IMR-90 (cell line): ENCODE results near the gene CPEB1. TPM values are rescaled to one million over a fixed set of nuclear protein-coding genes. Genes with fewer than 3 reads are reported as not detected.

Experiments
- ATAC-seq: fragments of 200-7000 bp; cut with Tn5 transposase; 2 replicates; pipeline ENCODE4 v1.9.1; 2020; ENCODE audit warnings: low read depth, mild to moderate bottlenecking, moderate library complexity
- BruUV-seq: library from RNA; stranded (reverse); fragments of 400-500 nt; replicated peaks from 2 replicates; lab custom pipeline; 2021; lab: Mats Ljungman, UMichigan
- CTCF ChIA-PET: fragments of 300-600 bp; formaldehyde crosslinking; extraction: SDS; loops from one replicate; lab custom pipeline; 2021; ENCODE audit warnings: antibody characterized with exemption; lab: Yijun Ruan, JAX
- POLR2A ChIA-PET: fragments of 300-600 bp; sonication (Branson Sonifier 250); formaldehyde crosslinking; loops from one replicate; lab custom pipeline; 2022; ENCODE audit warnings: antibody characterized with exemption; ENCODE audit not compliant: unreplicated experiment; lab: Charles Lee
- DNase-seq: peaks from one replicate; pipeline ENCODE4 v3.0.0; 2013
- H2AFZ ChIP-seq: replicated peaks from 2 replicates; pipeline ENCODE3; 2013; ENCODE audit warnings: low read length, mild to moderate bottlenecking; ENCODE audit not compliant: poor library complexity
- H2AK5ac ChIP-seq: 2 replicates; pipeline ENCODE4 v1.6.1; 2013; ENCODE audit warnings: low read depth, low read length, inconsistent platforms
- H2AK9ac ChIP-seq: replicated peaks from 2 replicates; pipeline ENCODE3; 2013; ENCODE audit warnings: mild to moderate bottlenecking, low read depth, low read length, moderate library complexity; ENCODE audit not compliant: poor library complexity
- H2BK120ac ChIP-seq: 2 replicates; pipeline ENCODE4 v1.6.1; 2013; ENCODE audit warnings: low read depth, low read length, inconsistent platforms
- H2BK15ac ChIP-seq: 3 replicates; pipeline ENCODE4 v1.6.1; 2013; ENCODE audit warnings: low read depth, low read length, inconsistent platforms
- H2BK20ac ChIP-seq: 2 replicates; pipeline ENCODE4 v1.6.1; 2013; ENCODE audit warnings: low read depth, mild to moderate bottlenecking, inconsistent platforms, low read length, moderate library complexity
- H2BK5ac ChIP-seq: 2 replicates; pipeline ENCODE4 v1.6.1; 2013; ENCODE audit warnings: mild to moderate bottlenecking, low read depth, low read length, inconsistent platforms; ENCODE audit not compliant: poor library complexity, severe bottlenecking
- H3K14ac ChIP-seq: replicated peaks from 2 replicates; pipeline ENCODE4 v1.6.1; 2013; ENCODE audit warnings: low read depth, low read length, inconsistent platforms
- H3K18ac ChIP-seq: 2 replicates; pipeline ENCODE4 v1.6.1; 2013; ENCODE audit warnings: low read depth, low read length, control low read depth
- H3K23ac ChIP-seq: 2 replicates; pipeline ENCODE4 v1.6.1; 2013; ENCODE audit warnings: low read depth, low read length, inconsistent platforms
- H3K27ac ChIP-seq: 2 replicates; pipeline ENCODE4 v1.5.1; 2013; ENCODE audit warnings: mild to moderate bottlenecking, control low read depth, low read length; ENCODE audit not compliant: insufficient read depth
- H3K27me3 ChIP-seq: 2 replicates; pipeline ENCODE4 v1.6.1; 2013; ENCODE audit warnings: low read length; ENCODE audit not compliant: control insufficient read depth, insufficient read depth
- H3K36me3 ChIP-seq: 2 replicates; pipeline ENCODE4 v1.6.1; 2013; ENCODE audit warnings: low read length, mixed read lengths; ENCODE audit not compliant: control insufficient read depth, insufficient read depth
- H3K4ac ChIP-seq: 2 replicates; pipeline ENCODE4 v1.6.1; 2013; ENCODE audit warnings: low read depth, low read length, inconsistent platforms
- H3K4me1 ChIP-seq: 2 replicates; pipeline ENCODE4 v1.6.1; 2013; ENCODE audit warnings: low read length, mixed read lengths; ENCODE audit not compliant: control insufficient read depth, insufficient read depth
- H3K4me2 ChIP-seq: 2 replicates; pipeline ENCODE4 v1.6.1; 2013; ENCODE audit warnings: low read depth, mild to moderate bottlenecking, control low read depth, low read length, moderate library complexity
- H3K4me3 ChIP-seq: 2 replicates; pipeline ENCODE4 v1.5.1; 2013; ENCODE audit warnings: low read depth, mild to moderate bottlenecking, control low read depth, low read length, moderate library complexity; ENCODE audit not compliant: insufficient read depth
- H3K56ac ChIP-seq: 2 replicates; pipeline ENCODE4 v1.6.1; 2013; ENCODE audit warnings: low read length, inconsistent platforms; ENCODE audit not compliant: insufficient read depth; ENCODE audit errors: extremely low read depth
- H3K79me1 ChIP-seq, 2 experiments: 2 replicates each; pipeline ENCODE4 v1.6.1; 2013; ENCODE audit warnings: low read length in 2 of 2, inconsistent platforms in 1 of 2, low read depth in 1 of 2
- H3K9ac ChIP-seq: 2 replicates; pipeline ENCODE4 v1.6.1; 2013; ENCODE audit warnings: low read depth, low read length, control low read depth
- H3K9me1 ChIP-seq: 2 replicates; pipeline ENCODE4 v1.6.1; 2013; ENCODE audit warnings: low read length, inconsistent platforms; ENCODE audit not compliant: insufficient read depth
- H3K9me3 ChIP-seq: 2 replicates; pipeline ENCODE4 v1.6.1; 2013; ENCODE audit warnings: low read length; ENCODE audit not compliant: control insufficient read depth, insufficient read depth
- H4K20me1 ChIP-seq: 2 replicates; pipeline ENCODE4 v1.6.1; 2013; ENCODE audit warnings: low read length, inconsistent platforms; ENCODE audit not compliant: insufficient read depth
- H4K5ac ChIP-seq: 2 replicates; pipeline ENCODE4 v1.6.1; 2013; ENCODE audit warnings: mild to moderate bottlenecking, low read depth, low read length, control low read depth
- H4K8ac ChIP-seq, 2 experiments: 2 replicates each; pipeline ENCODE4 v1.6.1; 2013; ENCODE audit warnings: low read depth in 2 of 2, low read length in 2 of 2, control low read depth in 1 of 2, inconsistent platforms in 1 of 2
- H4K91ac ChIP-seq: 2 replicates; pipeline ENCODE4 v1.6.1; 2013; ENCODE audit warnings: low read depth, low read length, inconsistent platforms; ENCODE audit not compliant: insufficient read depth
- CHD1 ChIP-seq: IDR thresholded peaks from 2 replicates; pipeline ENCODE4 v1.6.1; 2012; ENCODE audit warnings: low read depth, low read length, improper control_type of control experiment
- CTCF ChIP-seq: conservative IDR thresholded peaks from 2 replicates; pipeline ENCODE4 v1.5.1; 2012; ENCODE audit warnings: mild to moderate bottlenecking, low read depth, low read length, improper control_type of control experiment
- FOS ChIP-seq: fragments of 150-350 bp; IDR thresholded peaks from 2 replicates; pipeline ENCODE4 v1.6.1; 2016; ENCODE audit warnings: low read depth, low read length
- MAZ ChIP-seq: IDR thresholded peaks from 2 replicates; pipeline ENCODE4 v1.6.1; 2012; ENCODE audit warnings: low read depth, mild to moderate bottlenecking, low read length, improper control_type of control experiment, moderate library complexity, borderline replicate concordance
- RCOR1 ChIP-seq: IDR thresholded peaks from 2 replicates; pipeline ENCODE4 v1.6.1; 2012; ENCODE audit warnings: mild to moderate bottlenecking, low read length, improper control_type of control experiment; ENCODE audit not compliant: insufficient replicate concordance
- RFX5 ChIP-seq: IDR thresholded peaks from 2 replicates; pipeline ENCODE4 v1.8.0; 2012; ENCODE audit warnings: low read depth, mild to moderate bottlenecking, low read length, moderate library complexity
- SMC3 ChIP-seq: fragments of 150-350 bp; IDR thresholded peaks from 2 replicates; pipeline ENCODE4 v1.6.1; 2016; ENCODE audit warnings: low read depth, mild to moderate bottlenecking, antibody characterized with exemption, low read length, moderate library complexity
- USF2 ChIP-seq: fragments of 150-350 bp; IDR thresholded peaks from 2 replicates; pipeline ENCODE4 v1.6.1; 2017; ENCODE audit warnings: mild to moderate bottlenecking, antibody characterized with exemption, low read length, low read depth
- WGBS, 2 experiments: methylation state at CpG; one replicate each; pipeline versions ENCODE4 v1.1.5 to v1.1.7; 2013; ENCODE audit warnings: missing lambda C conversion rate in 2 of 2; ENCODE audit not compliant: insufficient read length in 1 of 2; ENCODE audit errors: extremely low coverage in 2 of 2; 5-methylcytosine and 5-hydroxymethylcytosine counted together
- dilution Hi-C: fragments of 300-500 bp; cut with HindIII; formaldehyde crosslinking; loops from one replicate; pipeline ENCODE4 v1.14.3; 2018; ENCODE audit warnings: low sequenced_read_pairs; ENCODE audit not compliant: unreplicated experiment
- in situ Hi-C: fragments of 300-500 bp; cut with MboI; formaldehyde crosslinking; loops from 3 replicates; pipeline ENCODE4 v1.14.3; 2019; ENCODE audit warnings: low sequenced_read_pairs, inconsistent platforms, mixed read lengths
- intact Hi-C: fragments of 100-400 bp; cut with micrococcal nuclease; formaldehyde crosslinking; loops from 2 replicates; pipeline ENCODE4 v1.10.0; 2022
- polyA plus RNA-seq, 3 experiments: library from polyadenylated mRNA; depleted of rRNA; stranded (reverse); fragments of >200 nt; gene quantifications; 2 replicates each; pipeline ENCODE4 v1.2.3, GENCODE V29; 2012; ENCODE audit warnings: low replicate concordance in 1 of 3
- total RNA-seq: library from RNA; depleted of rRNA; stranded (reverse); fragments of >200 nt; gene quantifications from 2 replicates; pipeline ENCODE4 v1.2.3, GENCODE V29; 2012

Gene CPEB1
- total and polyA plus RNA-seq, 2 of the 4 experiments (the other 2 are of a cell fraction): 8.9 to 12.5 TPM

- Histone ChIP-seq H3K4me1 (peaks cover 6% of the 10 kb centered on the region), H3K79me1 (peaks cover 7 to 8% of the 10 kb centered on the region in 2 experiments), H4K5ac (no peak overlapping the region), H3K36me3 (no peaks in the 10 kb centered on the region), H2BK120ac (no peak overlapping the region), H3K23ac (no peak overlapping the region), H2BK20ac (no peak overlapping the region), H3K9ac (no peak overlapping the region), H3K27me3 (no peaks in the 10 kb centered on the region), H3K56ac (no peak overlapping the region), H3K9me1 (no peaks in the 10 kb centered on the region; the same call in 1 of the 2 replicates), H2AK9ac (no peak overlapping the region), H2BK15ac (no peak overlapping the region), H3K14ac (no peak overlapping the region), H4K91ac (no peak overlapping the region), H2BK5ac (no peak overlapping the region), H3K4me3 (no peak overlapping the region), H3K9me3 (no peaks in the 10 kb centered on the region), H3K27ac (no peak overlapping the region), H4K8ac (no peak overlapping the region), H3K4me2 (no peak overlapping the region), H4K20me1 (no peaks in the 10 kb centered on the region), H3K18ac (no peak overlapping the region), H2AFZ (no peak overlapping the region), H3K4ac (no peak overlapping the region), H2AK5ac (no peak overlapping the region)
- DNase-seq (no peak), ATAC-seq (no peak)
- ChIA-PET POLR2A (no interaction called here), CTCF (interaction anchor here (0.6 kb wide), 1 partner anchor 98 kb away, joined by 3 read pairs; no protein-coding TSS in a partner anchor)
- intact Hi-C loops (loop anchor here (10.0 kb wide), 1 partner anchor 159 kb away; the partner anchor contains the start of gene AP3B2), dilution Hi-C loops (no loop called here), in situ Hi-C loops (no loop called here)
- no peak for TF ChIP-seq USF2
- no peak for TF ChIP-seq RFX5
- no peak for TF ChIP-seq RCOR1
- no peak for TF ChIP-seq CTCF
- no peak for TF ChIP-seq SMC3
- no peak for TF ChIP-seq CHD1
- TF ChIP-seq MAZ: no peak
- TF ChIP-seq FOS: no peak
- no TSS peak for BruUV-seq
- no CpG with 5 or more reads among the region's 6 CpGs for WGBS, 2 experiments
Observed at GRCh38 chr15:82545478-82545877, 101.7 kb downstream of the CPEB1 start.
